HG03139 (cell line): Measurements from ENCODE around the gene OVCH1.
"Not testable (repeated sequence)": the region's sequence is repeated elsewhere in the genome, so short reads cannot be mapped to it uniquely, and the experiment has no call there.

Experiments used
- ATAC-seq: cut with Tn5 transposase; IDR thresholded peaks from one replicate; pipeline ENCODE4 v1.9.1; 2021; ENCODE audit not compliant: unreplicated experiment

OVCH1 gene

GRCh38 chr12:29499235-29499634, 1.7 kb upstream of the OVCH1 start:
- ATAC-seq = no peak

- no peak for ATAC-seq
Observed at GRCh38 chr12:29492891-29493290, 4.6 kb downstream of the OVCH1 start.

- ATAC-seq = no peak
Observed at GRCh38 chr12:29486972-29487371, 10.5 kb downstream of the OVCH1 start.

GRCh38 chr12:29463198-29463597, 34.3 kb downstream of the OVCH1 start:
- no peak for ATAC-seq

GRCh38 chr12:29460082-29460481, 37.4 kb downstream of the OVCH1 start:
- ATAC-seq = no peak

- ATAC-seq = no peak
Observed at GRCh38 chr12:29455087-29455486, 42.4 kb downstream of the OVCH1 start.

GRCh38 chr12:29451888-29452287, 45.6 kb downstream of the OVCH1 start:
- ATAC-seq = no peak

- ATAC-seq = no peak
Observed at GRCh38 chr12:29448157-29448556, 49.3 kb downstream of the OVCH1 start.

GRCh38 chr12:29447285-29447975, 50.1 kb downstream of the OVCH1 start:
- no peak for ATAC-seq

- no peak for ATAC-seq
Observed at GRCh38 chr12:29439506-29439905, 58.0 kb downstream of the OVCH1 start.

GRCh38 chr12:29438752-29439408, 58.6 kb downstream of the OVCH1 start:
- ATAC-seq = no peak

- no peak for ATAC-seq
Observed at GRCh38 chr12:29437575-29437974, 59.9 kb downstream of the OVCH1 start.

GRCh38 chr12:29436815-29437214, 60.7 kb downstream of the OVCH1 start:
- ATAC-seq = not testable (repeated sequence)

GRCh38 chr12:29431513-29431912, 66.0 kb downstream of the OVCH1 start:
- no peak for ATAC-seq

- ATAC-seq = no peak
Observed at GRCh38 chr12:29430716-29431044, 66.8 kb downstream of the OVCH1 start.

GRCh38 chr12:29429999-29430715, 67.3 kb downstream of the OVCH1 start:
- ATAC-seq = no peak

- ATAC-seq = no peak
Observed at GRCh38 chr12:29428633-29429032, 68.9 kb downstream of the OVCH1 start.

GRCh38 chr12:29427964-29428363, 69.5 kb downstream of the OVCH1 start:
- ATAC-seq = peak; percentile 99

- no peak for ATAC-seq
Observed at GRCh38 chr12:29426498-29426897, 71.0 kb downstream of the OVCH1 start.

GRCh38 chr12:29425722-29426121, 71.8 kb downstream of the OVCH1 start:
- ATAC-seq = no peak

GRCh38 chr12:29416748-29417147, 80.7 kb downstream of the OVCH1 start:
- no peak for ATAC-seq

GRCh38 chr12:29415111-29415510, 82.4 kb downstream of the OVCH1 start:
- no peak for ATAC-seq
